Fibroblast of peridontal ligament (primary cell): ENCODE results near the gene SCAMP2.

Experiments
- DNase-seq: peaks from one replicate; pipeline ENCODE4 v3.0.0-alpha.2; 2010; ENCODE audit errors: extremely low read depth

The SCAMP2 gene

GRCh38 chr15:74857671-74858368 lies 15.3 kb downstream of the SCAMP2 start:
- DNase-seq = no peak

GRCh38 chr15:74857082-74857655 lies 16.0 kb downstream of the SCAMP2 start:
- DNase-seq = no peak

- no peak for DNase-seq
These were observed 16.6 kb downstream of the SCAMP2 start for GRCh38 chr15:74856537-74856936.

- no peak for DNase-seq
These were observed 17.3 kb downstream of the SCAMP2 start for GRCh38 chr15:74855857-74856256.

GRCh38 chr15:74854453-74855022 lies 18.6 kb downstream of the SCAMP2 start:
- no peak for DNase-seq

GRCh38 chr15:74851960-74852359 lies 21.2 kb downstream of the SCAMP2 start:
- no peak for DNase-seq

- no peak for DNase-seq
These were observed 22.8 kb downstream of the SCAMP2 start for GRCh38 chr15:74850393-74850792.

- DNase-seq = no peak
These were observed 25.7 kb downstream of the SCAMP2 start for GRCh38 chr15:74847432-74847831.

- no peak for DNase-seq
These were observed 27.6 kb downstream of the SCAMP2 start for GRCh38 chr15:74845581-74845980.

- no peak for DNase-seq
These were observed 28.0 kb downstream of the SCAMP2 start for GRCh38 chr15:74845208-74845568.

- DNase-seq = no peak
These were observed 28.6 kb downstream of the SCAMP2 start for GRCh38 chr15:74844319-74845207.

- no peak for DNase-seq
These were observed 29.3 kb downstream of the SCAMP2 start for GRCh38 chr15:74843891-74844299.

GRCh38 chr15:74843445-74843828 lies 29.7 kb downstream of the SCAMP2 start:
- no peak for DNase-seq

- DNase-seq = peak; percentile 77
These were observed 30.4 kb downstream of the SCAMP2 start, which contains the start of gene ULK3 for GRCh38 chr15:74842581-74843444. TSS of gene ULK3 (minus strand) at chr15:74843156. CDS start at chr15:74843105, 51 bp downstream.

- no peak for DNase-seq
These were observed 31.2 kb downstream of the SCAMP2 start for GRCh38 chr15:74841891-74842373.

- no peak for DNase-seq
These were observed 32.1 kb downstream of the SCAMP2 start for GRCh38 chr15:74840851-74841775.

GRCh38 chr15:74839526-74840395 lies 33.4 kb downstream of the SCAMP2 start:
- no peak for DNase-seq

- DNase-seq = no peak
These were observed 34.2 kb downstream of the SCAMP2 start for GRCh38 chr15:74838746-74839525.
